GM21825 (cell line): Measurements from ENCODE around the gene ACD.

Experiments
- ATAC-seq: cut with Tn5 transposase; IDR thresholded peaks from one replicate; pipeline ENCODE4 v1.9.1; 2021; ENCODE audit warnings: mild to moderate bottlenecking, moderate library complexity; ENCODE audit not compliant: unreplicated experiment

The ACD gene

GRCh38 chr16:67676516-67676915 lies 16.5 kb upstream of the ACD start:
- ATAC-seq = no peak

- no peak for ATAC-seq
These were observed 15.9 kb upstream of the ACD start for GRCh38 chr16:67675999-67676398.

GRCh38 chr16:67675579-67675935 lies 15.5 kb upstream of the ACD start:
- no peak for ATAC-seq

GRCh38 chr16:67674851-67675578 lies 15.0 kb upstream of the ACD start:
- ATAC-seq = no peak

- no peak for ATAC-seq
These were observed 13.9 kb upstream of the ACD start for GRCh38 chr16:67673712-67674580.

- ATAC-seq = no peak
These were observed 12.9 kb upstream of the ACD start for GRCh38 chr16:67672739-67673662.

GRCh38 chr16:67672306-67672705 lies 12.2 kb upstream of the ACD start:
- ATAC-seq = no peak

- no peak for ATAC-seq
These were observed 9.5 kb upstream of the ACD start for GRCh38 chr16:67669499-67670101.

- no peak for ATAC-seq
These were observed 8.6 kb upstream of the ACD start for GRCh38 chr16:67668495-67669157.

GRCh38 chr16:67667817-67668494 lies 7.9 kb upstream of the ACD start:
- ATAC-seq = peak; percentile 64

GRCh38 chr16:67667453-67667816 lies 7.4 kb upstream of the ACD start:
- ATAC-seq = no peak

- peak; percentile 47 for ATAC-seq
These were observed 6.7 kb upstream of the ACD start, which contains the start of the genes C16orf86 and ENKD1 for GRCh38 chr16:67666559-67667452. Gene C16orf86 (plus strand): TSS chr16:67666814. CDS start chr16:67666971, 157 bp downstream. Gene ENKD1 (minus strand): TSS chr16:67666750. CDS start chr16:67666442, 308 bp downstream.

- no peak for ATAC-seq
These were observed 6.0 kb upstream of the ACD start for GRCh38 chr16:67666032-67666551.

- no peak for ATAC-seq
These were observed 5.5 kb upstream of the ACD start for GRCh38 chr16:67665598-67665997.

GRCh38 chr16:67664871-67665270 lies 4.8 kb upstream of the ACD start:
- ATAC-seq = no peak

- ATAC-seq = no peak
These were observed 4.2 kb upstream of the ACD start for GRCh38 chr16:67664258-67664657.

- no peak for ATAC-seq
These were observed 3.8 kb upstream of the ACD start for GRCh38 chr16:67663877-67664222.

- ATAC-seq = no peak
These were observed 3.3 kb upstream of the ACD start for GRCh38 chr16:67663151-67663876.
